Mammary epithelial cell (primary cell): ENCODE data around the gene RORB.

Experiments used
- CTCF ChIP-seq, 2 donors: IDR thresholded peaks in 1 of 2; conservative IDR thresholded peaks in 1 of 2; 2 replicates each; pipeline ENCODE4 v1.5.1; 2011 to 2012; ENCODE audit warnings: inconsistent platforms in 2 of 2, low read length in 2 of 2, mild to moderate bottlenecking in 2 of 2, control low read depth in 1 of 2, low read depth in 1 of 2; ENCODE audit not compliant: insufficient read depth in 1 of 2; ENCODE audit errors: extremely low read depth in 1 of 2
- EZH2 ChIP-seq: IDR thresholded peaks from 2 replicates; pipeline ENCODE4 v1.6.1; 2012; ENCODE audit warnings: low read length, inconsistent platforms, borderline replicate concordance

- no peak for TF ChIP-seq CTCF (conservative IDR thresholded peaks at IDR 0.05 in 1 of 2, IDR thresholded peaks at IDR 0.05 in 1 of 2; ENCODE audit: extremely low read depth in 1 of 2, insufficient read depth in 1 of 2, low read depth in 1 of 2, low read length in 2 of 2)
- no peak for TF ChIP-seq EZH2
Measured at GRCh38 chr9:74639112-74639511, 142.0 kb downstream of the RORB start.
